A673 (cell line): ENCODE data around the gene SORL1.
A peak's percentile ranks its signal among the peaks of the same experiment; 100 is the strongest.

Experiments
- EZH2 ChIP-seq: fragments of 200-600 bp; sonication (generic); IDR thresholded peaks from 2 replicates; pipeline ENCODE4 v1.6.1; 2017; ENCODE audit warnings: borderline replicate concordance, low read depth, mild to moderate bottlenecking, mixed read lengths, antibody characterized with exemption, low read length; ENCODE audit not compliant: poor library complexity, severe bottlenecking
- TF ChIP-seq, protein P1 (sequence below): fragments of 300-800, 200-600 bp; sonication (generic); conservative IDR thresholded peaks from 2 replicates; pipeline ENCODE4 v1.5.1; 2017; ENCODE audit warnings: low read depth, mild to moderate bottlenecking, antibody characterized with exemption, low read length, moderate library complexity, mixed read lengths

DNA sequence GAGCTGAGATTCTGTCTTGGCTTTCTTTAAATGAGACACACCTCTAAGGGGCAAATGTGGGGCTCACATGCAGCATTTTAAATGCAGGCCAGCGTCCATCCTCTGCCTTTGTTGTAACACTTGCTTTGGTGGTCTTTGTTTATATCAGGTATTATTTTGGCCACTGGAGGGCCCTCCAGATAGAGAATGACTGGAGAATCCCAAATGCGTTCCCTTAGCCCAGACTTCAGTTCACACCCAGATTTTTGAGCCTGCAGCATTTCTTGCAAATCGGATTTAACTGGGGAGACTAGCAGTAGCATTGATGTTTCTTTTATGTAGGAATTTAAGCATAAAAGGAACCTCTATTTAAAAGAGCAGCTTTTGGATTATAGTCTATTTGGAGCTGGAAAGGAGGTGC lies 200.9 kb downstream of the SORL1 start:
- TF ChIP-seq EZH2 = no peak
- TF ChIP-seq, protein P1, sequence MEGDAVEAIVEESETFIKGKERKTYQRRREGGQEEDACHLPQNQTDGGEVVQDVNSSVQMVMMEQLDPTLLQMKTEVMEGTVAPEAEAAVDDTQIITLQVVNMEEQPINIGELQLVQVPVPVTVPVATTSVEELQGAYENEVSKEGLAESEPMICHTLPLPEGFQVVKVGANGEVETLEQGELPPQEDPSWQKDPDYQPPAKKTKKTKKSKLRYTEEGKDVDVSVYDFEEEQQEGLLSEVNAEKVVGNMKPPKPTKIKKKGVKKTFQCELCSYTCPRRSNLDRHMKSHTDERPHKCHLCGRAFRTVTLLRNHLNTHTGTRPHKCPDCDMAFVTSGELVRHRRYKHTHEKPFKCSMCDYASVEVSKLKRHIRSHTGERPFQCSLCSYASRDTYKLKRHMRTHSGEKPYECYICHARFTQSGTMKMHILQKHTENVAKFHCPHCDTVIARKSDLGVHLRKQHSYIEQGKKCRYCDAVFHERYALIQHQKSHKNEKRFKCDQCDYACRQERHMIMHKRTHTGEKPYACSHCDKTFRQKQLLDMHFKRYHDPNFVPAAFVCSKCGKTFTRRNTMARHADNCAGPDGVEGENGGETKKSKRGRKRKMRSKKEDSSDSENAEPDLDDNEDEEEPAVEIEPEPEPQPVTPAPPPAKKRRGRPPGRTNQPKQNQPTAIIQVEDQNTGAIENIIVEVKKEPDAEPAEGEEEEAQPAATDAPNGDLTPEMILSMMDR = peak; percentile 82
